Stimulated activated CD4-positive, alpha-beta T cell treated with anti-CD3 and anti-CD28 coated beads, Interleukin-2, amount 100 ng/mL, for 48 hours (primary cell): ENCODE data around the gene TTLL10.

Experiments
- DNase-seq, 2 donors: peaks; one replicate each; pipeline ENCODE4 v3.0.0-alpha.2; 2020

TTLL10 gene

DNA sequence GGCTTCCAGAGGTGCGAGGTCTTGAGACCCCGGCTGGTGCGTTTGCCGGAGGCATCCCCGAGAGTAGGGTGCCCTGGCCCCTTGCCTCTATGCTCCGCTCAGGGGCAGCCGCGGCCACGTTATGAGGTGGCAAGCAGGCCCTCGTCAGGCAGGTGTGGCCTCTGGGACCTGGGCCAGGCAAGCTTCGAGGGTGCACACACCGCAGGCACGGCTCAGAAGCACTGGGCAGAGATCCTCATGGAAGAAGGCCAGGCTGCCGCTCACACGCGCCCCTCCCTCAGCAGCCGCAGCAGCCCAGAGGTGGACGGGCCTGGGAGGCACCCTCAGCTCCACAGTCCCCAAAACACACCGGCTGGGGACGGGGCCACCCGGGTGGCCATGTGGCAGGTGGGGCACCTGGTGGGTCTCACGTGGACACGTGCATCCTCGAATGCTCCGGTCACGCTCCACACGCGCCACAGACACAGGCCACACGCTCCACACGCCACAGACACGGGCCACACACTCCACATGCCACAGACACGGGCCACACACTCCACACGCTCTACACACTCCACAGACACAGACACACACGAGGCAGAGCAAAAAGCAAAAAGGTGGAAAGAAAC is 51.7 kb downstream of the TTLL10 start:
- DNase-seq, result no peak

DNA sequence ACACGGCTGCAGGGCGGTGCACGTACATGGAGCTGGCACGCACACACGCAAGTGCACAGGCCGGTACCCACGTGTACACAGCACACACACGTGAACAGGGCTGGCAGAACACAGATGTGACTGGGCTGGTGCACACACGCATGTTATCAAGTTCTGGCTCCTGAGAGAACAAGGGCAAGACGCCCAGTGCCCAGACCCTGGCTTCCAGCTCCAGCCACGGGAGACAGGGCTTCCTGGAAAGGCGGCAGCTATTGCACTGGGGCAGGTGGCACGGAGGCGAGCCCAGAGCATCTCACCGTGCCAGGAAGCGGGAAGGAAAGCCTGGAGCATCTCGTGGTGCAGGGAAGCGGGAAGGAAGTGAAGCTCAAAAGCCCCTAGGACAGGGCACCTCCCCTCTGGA is 52.2 kb downstream of the TTLL10 start:
- no peak for DNase-seq

DNA sequence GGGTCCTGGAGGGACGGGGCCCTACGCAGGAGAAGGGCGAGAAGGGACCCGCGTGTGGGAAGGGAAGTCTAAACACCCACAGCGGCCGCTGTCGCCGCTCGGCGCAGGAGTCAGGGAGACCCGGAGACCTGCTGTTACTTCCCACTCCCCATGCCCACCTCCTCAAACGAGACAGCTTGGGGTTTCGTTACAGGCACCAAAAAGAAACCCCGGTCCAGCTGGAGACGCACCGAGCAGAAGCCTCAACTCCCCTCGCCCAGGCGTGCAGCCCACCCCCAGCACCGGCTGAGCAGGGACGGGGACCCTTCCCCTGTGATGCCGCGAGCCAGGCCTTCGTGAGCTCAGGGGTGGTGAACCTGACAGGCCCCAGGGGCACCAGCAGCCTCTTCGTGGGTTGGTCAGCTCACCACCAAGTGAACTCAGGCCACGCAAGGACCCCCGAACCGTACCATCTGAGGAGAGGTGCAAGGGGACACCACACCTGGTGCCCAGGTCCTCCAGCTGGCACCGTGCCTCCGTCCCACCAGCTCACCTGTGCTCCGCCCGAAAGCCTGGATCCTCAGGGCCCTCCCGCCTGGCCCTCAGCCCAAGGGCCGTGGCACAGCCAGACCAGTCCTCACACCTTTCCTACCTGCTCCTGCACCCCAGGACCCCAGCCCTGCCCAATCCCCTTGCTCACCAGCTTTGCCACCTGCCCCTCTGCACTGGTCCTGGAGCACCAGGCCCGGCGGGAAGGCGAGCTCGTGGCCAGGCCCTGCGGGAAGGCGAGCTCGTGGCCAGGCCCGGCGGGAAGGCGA is 53.1 kb downstream of the TTLL10 start:
- DNase-seq, result no peak

DNA sequence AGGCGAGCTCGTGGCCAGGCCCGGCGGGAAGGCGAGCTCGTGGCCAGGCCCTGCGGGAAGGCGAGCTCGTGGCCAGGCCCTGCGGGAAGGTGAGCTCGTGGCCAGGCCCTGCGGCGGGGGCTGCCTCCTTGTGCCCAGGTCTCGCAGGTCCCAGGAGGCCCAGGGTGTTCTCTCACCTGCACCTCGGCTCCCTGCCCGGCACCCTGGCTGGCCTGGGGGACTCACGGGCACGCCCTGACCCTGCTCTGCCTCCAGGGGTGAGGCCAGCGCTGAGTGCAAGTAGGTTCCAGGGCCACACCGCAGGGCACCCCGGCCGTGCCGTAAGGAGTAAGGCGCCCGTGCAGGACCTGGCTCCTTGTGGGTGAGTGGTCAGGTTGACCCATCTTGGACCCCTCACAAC is 53.7 kb downstream of the TTLL10 start:
- DNase-seq, result no peak

DNA sequence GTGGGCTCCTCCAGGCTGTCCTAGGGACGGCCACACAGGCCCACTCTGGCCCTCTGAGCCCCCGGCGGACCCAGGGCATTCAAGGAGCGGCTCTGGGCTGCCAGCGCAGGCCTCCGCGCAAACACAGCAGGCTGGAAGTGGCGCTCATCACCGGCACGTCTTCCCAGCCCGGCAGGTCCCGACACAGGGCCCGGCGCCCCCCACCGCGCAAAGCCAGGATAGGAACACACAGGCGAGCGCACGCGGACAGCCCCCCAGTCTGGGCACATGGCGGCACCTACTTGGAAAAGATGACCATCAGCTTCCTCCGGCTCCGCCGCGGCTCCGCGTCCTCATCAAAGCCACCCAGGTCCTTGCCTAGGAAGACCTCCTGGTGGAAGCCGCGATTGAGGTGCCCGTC is 54.5 kb downstream of the TTLL10 start:
- no peak for DNase-seq

DNA sequence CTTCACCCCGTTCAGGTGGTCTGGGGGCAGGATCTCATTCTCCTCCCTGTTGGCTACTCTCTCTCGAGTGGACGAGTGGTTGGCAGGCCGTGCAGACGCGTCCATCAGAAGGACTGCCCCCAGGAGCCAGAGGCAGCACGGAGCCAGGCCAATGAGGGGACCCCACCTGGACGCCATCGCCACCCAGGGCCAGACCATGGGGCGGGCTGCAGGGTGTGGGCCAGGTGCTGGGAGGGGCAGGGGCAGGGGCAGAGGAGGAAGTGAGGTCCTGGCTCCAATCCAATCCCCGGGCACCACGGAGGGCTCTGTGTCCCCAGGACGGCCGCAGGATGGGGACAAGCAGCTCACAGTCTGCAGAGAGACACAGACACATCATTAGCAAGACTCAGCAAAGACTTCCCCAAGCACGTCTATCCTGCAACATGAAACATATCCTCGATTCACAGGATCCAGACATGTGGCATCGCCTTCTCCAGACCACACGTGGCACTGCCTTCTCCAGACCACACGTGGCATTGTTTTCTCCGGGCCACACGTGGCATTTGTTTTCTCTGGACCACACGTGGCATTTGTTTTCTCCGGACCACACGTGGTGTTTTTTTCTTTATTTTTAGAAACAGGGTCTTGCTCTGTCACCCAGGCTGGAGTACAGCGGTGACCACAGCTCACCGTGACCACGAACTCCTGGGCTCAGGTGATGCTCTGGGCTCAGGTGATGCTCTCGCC is 55.1 kb downstream of the TTLL10 start:
- DNase-seq, result no peak

DNA sequence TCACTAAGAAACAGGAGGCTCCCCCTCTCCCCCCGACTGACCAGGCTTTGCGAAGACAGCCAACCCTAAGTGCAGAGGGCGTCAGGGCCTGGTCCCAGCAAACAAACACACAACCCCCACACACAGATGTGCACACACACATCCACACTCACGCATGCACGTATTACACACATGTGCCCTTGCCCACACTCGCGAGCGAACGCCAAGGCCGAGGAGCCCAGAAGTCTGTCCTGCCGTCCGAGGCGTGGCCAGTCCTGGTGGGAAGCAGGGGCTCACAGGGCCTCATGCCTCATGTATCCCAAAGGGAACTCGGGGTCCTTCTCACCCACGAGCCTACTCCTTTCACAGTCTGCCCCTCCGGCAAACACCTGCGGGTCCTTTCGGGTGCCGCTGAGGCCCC is 56.1 kb downstream of the TTLL10 start:
- no peak for DNase-seq

DNA sequence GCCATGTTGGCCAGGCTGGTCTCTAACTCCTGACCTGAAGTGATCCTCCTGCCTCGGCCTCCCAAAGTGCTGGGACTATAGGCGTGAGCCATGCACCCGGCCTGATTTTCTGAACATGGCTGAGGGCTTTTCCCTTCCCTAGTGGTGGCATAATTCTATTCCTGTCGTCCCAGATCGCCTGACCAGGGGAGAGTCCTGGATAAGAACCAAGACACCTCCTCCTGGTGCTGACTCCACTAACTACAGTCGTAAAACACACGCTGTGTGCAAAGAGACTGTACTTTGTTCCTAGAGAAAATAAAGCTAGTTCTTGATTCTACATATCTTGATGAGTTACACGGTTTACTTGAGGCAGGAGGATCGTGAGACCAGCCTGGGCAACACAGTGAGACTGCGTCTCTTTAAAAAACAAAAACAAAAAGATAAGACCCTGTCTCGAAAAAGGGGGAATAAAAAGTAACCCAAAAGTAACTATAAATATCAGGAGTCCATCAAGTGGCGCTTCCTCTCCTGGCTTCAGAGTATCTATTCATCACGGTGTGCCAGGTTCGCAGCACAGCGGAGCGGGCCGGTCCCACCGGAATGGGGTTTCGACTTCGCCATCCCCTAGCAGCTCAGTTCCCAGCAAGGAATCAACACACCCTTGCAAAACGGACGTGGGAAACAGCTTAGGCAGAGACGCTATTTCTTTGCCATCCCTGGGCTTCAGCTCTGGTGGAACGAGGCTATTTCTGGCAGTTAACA is 57.1 kb downstream of the TTLL10 start:
- no peak for DNase-seq

DNA sequence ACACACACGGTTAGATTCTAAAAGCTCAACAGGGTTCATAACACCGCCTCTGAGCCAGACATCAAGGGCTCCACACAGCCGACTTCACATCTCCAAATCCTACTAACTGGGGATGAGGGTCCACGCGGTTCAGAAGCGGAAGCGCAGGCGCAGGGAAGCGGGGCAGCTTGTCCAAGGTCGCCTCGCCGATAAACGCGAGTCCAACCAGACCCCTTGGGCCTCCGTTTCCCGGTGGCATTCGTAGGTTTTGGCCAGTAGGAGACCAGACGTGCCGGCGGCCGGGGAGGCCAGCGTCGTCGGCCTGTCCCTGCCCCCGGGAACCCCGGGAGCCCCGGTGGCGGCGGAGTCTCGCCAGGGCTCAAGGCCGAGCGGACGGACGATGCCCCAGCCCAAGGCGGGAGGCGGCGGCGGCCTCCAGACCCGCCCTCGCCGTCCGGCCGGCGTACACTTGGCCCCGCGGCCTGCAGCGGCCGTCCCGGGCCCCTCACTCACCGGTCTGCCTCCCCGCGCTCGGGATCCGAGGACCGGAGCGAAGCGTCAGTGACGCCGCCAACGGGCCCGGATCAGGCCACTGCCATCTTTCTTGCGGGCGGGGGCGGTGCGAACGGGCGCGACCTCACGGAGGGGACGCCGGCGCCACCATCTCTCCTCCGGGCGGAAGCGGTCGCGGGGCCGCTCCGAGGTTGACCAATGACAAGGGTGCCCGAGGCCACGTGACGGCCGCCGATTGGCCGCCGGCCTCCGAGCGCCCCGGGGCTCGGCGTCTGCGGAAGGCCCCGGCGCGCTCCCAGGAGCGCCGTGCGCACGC is 57.9 kb downstream of the TTLL10 start, which contains the start of gene SDF4:
Gene SDF4 (minus strand): TSS at position 602 of the 808 bp plus-strand sequence. CDS start 3,229 bp downstream, outside the sequence.
- peak; percentile 92 to 93 for DNase-seq

- no peak for DNase-seq
Observed at GRCh38 chr1:1232208-1232795, 58.6 kb downstream of the TTLL10 start, which contains the start of gene B3GALT6. TSS of gene B3GALT6 (plus strand) at chr1:1232237. CDS start at chr1:1232279, 42 bp downstream.

- DNase-seq, result no peak
Observed at GRCh38 chr1:1232796-1233566, 59.3 kb downstream of the TTLL10 start.

GRCh38 chr1:1233567-1233892 is 59.9 kb downstream of the TTLL10 start:
- DNase-seq, result no peak

DNA sequence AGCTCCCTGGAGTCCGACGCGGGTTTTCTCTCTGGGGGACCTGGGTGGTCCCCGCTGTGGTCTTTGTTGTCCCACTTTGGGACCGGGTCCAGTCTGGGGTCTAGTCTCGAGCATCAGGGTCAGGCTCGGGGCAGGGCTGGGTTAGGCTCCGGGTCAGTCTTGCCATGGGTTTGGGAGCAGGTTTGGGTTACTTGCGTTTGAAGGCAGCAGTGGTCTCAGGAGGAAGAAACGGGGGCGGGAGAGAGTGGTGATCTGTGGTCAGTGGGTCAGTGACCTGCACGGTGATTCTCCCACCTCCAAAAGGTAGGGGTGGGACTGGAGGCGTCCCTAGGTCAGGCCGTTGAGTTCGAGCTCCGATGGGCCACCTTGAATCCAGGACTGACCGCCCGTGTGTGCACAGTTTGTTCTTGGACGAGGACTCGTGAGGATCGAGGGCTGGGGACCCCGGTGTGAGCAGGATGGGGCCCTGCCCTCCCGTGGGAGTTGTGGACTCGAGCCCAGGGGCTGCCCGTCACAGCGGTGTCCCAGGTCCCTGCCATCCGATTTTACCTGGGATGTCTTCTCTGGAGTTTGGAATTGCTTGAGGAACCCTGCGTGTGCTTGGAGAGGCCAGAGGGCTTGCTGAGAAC is 60.6 kb downstream of the TTLL10 start:
- no peak for DNase-seq

DNA sequence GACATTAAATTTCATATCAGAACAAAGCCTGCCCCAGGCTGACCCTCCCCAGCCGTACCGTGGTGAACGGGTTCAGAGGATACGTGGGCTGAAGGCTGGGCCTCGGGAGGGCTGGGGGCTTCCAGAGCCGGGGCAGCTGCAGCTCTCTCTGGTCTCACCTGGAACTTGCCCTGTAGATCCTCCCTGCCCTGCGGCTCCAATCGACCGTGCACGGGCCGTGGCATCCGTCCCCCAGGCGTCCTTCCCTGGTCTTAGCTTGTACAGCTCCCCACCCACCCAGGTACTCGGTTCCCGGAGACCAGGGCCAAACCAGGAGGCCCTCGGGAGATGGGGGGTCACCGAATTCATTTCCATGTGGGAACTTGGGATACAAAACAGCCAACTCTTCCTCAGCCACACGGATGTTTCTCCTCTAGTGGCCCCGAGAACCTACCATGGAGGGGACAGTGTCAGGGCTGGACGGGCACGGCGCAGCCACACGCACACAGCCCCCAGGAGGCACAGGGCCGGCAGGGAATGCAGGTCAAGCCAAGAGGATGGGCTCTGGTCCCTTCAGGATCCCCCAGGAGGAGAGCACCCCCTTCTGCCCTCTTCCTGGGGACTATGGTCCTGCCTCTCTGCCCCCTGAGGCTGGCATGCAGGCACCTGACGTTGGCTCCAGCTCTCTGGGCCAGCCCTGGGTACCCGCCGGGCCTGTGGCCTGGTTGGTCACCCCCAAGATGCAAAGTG is 61.5 kb downstream of the TTLL10 start:
- no peak for DNase-seq

- no peak for DNase-seq
Observed at GRCh38 chr1:1236176-1236763, 62.6 kb downstream of the TTLL10 start.

GRCh38 chr1:1236945-1237873 is 63.5 kb downstream of the TTLL10 start:
- DNase-seq, result no peak

- no peak for DNase-seq
Observed at GRCh38 chr1:1237874-1238701, 64.4 kb downstream of the TTLL10 start.
